DMS53 treated with DMSO at 0.1 percent for 48 hours (cell line): Measurements from ENCODE around the gene ARHGEF25.

Experiments
- DNase-seq: peaks from one replicate; lab custom pipeline; 2025; ENCODE audit not compliant: unreplicated experiment; lab: John Stamatoyannopoulos, UW

Gene ARHGEF25

GRCh38 chr12:57620936-57621496 is 9.8 kb downstream of the ARHGEF25 start:
- DNase-seq, result no peak

- DNase-seq, result no peak
Measured at GRCh38 chr12:57621497-57622292, 10.5 kb downstream of the ARHGEF25 start.

- no peak for DNase-seq
Measured at GRCh38 chr12:57622293-57623245, 11.3 kb downstream of the ARHGEF25 start.

DNA sequence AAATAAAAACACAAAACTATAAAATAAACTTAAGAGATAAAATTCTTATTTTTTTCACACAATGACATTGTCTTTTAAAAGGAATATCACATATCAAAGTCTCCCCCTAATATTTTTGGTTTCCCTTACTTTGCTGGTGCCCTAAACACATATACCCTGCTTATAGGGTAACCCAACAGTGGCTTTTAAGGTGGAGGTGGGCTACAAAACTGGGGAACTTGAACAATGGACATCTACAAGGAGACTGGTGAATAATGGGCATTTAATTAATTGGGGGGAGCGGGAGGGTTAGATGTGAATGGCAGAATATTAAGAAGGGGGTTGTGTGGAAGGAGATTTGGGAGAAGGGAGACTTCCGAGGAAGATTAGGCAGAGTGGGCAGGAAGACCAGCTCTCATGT is 12.2 kb downstream of the ARHGEF25 start:
- DNase-seq, result no peak

GRCh38 chr12:57623811-57624390 is 12.7 kb downstream of the ARHGEF25 start:
- no peak for DNase-seq

GRCh38 chr12:57624441-57625220 is 13.4 kb downstream of the ARHGEF25 start:
- DNase-seq, result no peak

GRCh38 chr12:57625261-57626032 is 14.2 kb downstream of the ARHGEF25 start:
- DNase-seq, result no peak

DNA sequence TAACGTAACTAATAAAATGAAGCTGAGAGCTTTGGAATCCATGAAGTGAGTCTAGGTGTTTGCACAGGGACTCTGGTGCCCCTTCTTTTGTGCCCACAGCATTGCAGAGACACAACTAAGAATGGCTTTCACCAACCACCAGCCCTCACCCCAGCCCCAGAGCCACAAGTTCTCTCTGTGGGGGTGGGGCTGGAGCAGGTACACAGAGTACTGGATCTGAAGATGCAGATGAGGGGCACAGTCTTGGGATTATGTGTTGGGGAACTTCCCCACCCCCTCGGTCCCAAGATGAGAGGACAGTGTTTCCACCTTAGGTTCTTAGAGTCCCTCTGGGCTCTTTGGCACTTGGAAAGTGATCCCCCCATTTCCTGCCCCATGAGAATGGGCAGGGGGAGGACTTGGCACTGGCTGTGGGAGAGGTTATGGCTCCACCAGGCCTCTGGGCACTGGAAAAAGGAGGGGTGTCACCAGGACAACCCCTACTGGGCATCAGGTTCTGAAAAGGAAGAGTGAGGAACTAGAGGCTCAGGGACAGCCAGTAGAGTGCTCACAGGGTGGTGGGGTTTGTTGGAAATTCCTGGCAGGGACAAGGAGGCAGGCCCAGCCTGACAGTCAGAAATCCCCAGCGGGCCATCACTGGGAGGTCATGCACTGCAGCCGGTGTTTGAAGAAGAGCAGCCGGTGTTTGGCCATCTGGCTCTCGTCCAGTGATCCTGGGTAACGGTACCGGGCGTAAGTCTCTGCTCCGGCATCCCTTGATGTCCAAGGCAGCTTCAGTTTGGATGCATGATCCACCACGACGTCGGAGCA is 15.1 kb downstream of the ARHGEF25 start:
- no peak for DNase-seq

- no peak for DNase-seq
Measured at GRCh38 chr12:57626921-57627445, 15.7 kb downstream of the ARHGEF25 start.

DNA sequence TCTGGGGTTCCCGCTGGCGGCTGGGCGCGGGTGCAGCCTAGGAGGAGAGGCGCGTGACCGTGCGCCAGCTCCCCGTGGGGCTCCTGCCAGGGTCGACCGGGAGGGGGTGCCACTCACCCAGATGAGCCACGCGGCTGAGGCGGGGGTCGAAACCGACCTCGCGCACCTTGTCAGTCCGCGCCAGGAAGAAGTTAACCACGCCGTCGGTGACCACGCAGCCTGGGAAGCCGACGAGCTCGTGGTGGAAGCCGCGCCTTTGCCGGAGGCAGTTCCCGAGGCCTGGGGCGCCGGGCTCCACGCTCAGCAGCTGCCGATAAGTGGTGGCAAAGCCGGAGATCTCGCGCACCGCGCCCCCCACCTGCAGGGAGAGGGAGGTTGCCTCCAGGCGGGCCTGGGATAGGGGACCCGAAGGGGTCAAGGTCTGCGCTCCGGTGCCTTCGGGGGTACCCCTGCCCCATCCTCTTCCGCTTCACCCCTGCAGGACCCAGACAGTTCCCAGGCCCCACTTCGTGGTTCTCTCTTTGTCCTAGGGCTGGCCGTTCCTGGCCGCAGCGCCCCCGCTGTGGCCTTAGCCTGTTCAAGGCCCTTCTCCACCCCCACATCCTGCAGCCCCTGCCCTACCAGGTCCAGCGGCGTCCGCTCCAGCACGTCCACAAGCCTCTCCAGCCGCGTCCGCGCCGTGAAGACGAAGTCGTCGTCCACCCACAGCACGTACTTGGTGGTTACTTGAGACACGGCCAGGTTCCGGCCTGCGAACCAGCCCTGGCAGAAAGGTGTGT is 16.5 kb downstream of the ARHGEF25 start:
- DNase-seq, result no peak

DNA sequence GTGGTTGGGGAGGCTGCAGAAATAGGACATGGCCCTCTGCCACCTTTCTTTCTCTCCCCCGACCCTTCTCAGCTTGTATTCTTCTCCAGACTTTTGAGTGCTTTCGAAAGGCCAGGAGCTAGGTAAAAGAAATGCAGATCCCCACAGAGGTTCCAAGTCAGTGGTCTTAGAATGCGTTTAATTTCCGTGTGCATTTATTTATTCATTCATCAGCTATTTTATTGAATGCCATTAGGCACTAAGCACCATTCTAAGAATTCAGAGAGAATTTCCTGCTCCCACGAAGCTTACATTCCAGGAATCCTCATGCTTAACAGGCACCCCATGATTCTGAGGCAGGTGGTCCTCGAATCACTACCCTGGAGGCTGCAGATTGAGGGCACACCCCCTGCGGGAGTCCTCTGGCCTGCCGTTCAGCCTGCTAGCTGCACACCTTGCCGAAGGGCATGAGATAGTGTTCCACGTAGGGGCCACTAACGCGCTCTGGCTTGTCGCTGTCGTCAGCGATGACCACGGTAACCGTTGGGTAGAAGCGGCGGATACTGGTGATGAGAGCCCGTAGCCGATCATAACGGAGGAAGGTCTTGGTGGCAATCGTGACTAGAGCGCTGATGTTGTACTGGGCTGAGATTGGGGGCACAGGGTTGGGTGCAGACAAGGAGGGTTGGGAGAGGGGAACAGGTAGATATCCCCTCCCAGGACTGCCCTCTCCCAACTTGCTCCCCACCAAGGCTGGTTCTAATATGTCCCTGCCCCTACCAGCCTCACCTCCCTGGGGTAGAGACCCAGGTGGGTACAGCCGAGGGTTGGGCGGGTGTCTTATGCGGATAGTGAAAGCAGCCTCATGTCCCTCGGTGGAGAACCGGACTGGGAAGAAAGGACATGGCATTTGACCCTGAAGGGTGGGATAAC is 17.3 kb downstream of the ARHGEF25 start:
- no peak for DNase-seq

GRCh38 chr12:57629897-57630471 is 18.7 kb downstream of the ARHGEF25 start:
- no peak for DNase-seq

GRCh38 chr12:57630891-57631433 is 19.7 kb downstream of the ARHGEF25 start:
- no peak for DNase-seq

- DNase-seq, result no peak
Measured at GRCh38 chr12:57631566-57632072, 20.4 kb downstream of the ARHGEF25 start.

DNA sequence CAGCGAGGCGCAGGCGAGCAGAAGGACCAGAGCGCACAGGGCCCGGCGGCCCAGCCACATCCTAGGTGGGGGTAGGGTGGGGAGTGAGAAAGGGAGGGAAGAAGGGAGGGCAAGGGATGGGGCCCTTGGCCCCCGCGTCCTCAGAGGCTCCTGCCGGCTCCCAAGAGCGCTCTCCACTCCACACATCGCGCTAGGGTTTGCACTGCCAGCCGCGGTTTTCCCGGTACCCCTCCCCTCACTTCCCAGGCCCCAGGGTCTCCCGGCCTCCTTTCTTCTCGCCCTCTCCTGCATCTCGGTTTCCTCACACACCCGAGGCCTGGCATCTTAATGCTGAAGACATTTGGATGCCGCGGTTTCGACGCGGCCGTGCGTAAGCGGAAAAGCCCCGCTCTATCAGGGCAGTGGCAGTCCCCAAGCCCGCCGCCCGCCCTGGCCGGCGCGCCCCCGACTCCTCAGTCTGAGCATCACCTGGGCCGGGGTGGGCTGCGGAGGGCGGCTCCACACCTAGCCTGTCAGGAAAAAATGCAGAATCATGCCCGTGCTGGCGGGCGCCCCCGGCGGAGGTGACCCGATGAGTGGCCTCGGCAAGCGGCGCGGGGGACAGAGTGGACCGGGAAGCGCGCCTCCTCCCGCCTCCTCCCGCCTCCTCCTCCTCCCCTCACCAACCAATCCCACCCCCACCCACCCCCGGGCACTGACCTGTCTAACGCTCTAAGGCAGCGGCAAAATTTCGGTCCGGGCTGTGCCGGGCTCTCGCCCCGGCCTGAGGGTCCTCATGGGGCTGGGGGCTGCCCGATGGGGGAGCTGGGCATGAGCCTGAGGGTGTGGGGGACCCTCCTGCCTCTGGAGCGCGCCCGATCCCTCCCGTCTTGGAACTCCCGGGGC is 21.1 kb downstream of the ARHGEF25 start:
- DNase-seq, result no peak
